IPS-NIHi7 (cell line): Measurements from ENCODE around the gene LDHD.
"Not testable (repeated sequence)": the region's sequence is repeated elsewhere in the genome, so short reads cannot be mapped to it uniquely, and the experiment has no call there.

Source experiments
- DNase-seq: peaks from one replicate; pipeline ENCODE4 v3.0.0; 2012; ENCODE audit warnings: mixed read lengths; ENCODE audit errors: extremely low spot score

LDHD gene

DNA sequence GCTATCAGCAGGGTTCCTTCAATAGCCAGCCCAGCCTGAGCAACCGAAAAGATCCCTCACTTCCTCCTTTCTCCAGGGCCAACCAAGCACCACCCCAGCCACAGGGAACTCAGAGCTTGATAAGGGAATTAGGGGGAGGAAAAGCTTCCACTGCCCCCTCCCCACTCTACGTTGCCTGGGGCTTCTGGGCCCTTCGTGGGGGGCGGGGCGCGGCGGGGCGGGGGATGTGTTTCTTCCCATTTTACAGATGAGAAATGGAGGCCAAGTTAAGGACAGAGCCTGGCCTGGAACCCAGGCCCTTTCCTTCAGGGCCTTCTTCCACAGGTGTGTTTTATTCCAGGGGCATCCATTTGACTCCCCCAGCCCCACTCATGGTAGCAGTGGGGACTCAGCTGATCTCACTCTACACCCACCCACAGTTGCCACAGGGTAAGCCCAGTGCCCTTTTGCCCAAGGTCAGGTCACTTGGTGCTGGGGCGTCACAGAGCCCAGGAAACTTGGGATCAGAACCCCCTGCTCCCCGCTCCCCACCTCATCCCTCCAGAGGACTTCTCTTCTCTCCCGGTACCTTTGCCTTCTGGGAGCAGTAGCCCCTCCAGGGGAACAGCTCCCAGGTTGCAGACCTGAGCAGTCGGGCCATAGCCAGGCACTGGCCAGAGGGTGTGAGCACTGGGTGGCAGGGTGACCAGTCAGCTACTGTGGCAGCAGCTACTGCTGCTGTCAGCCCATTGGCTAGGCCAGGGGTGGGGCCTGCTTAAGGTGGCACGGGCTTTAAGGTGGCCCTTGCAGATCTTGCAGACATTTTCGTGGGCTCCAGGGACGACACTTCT is at the start of gene LDHD:
Gene LDHD, minus strand, starts transcription at position 700 of the 830 bp plus-strand sequence. Its CDS starts 60 bp downstream, at position 640.
- DNase-seq = peak; percentile 82

DNA sequence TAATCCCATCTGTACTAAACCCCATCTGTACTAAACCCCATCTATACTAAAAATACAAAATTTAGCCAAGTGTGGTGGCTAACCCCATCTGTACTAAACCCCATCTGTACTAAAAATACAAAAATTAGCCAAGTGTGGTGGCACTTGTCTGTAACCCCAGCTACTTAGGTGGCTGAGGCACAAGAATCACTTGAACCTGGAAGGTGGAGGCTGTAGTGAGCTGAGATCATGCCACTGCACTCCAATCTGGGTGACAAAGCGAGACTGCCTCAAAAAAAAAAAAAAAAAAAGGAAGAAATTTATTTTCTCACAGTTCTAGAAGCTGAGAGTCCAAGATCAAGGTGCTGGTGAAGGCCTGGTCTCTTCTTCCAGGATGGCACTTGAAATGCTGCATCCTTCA is 43.8 kb upstream of the LDHD start:
- no peak for DNase-seq

DNA sequence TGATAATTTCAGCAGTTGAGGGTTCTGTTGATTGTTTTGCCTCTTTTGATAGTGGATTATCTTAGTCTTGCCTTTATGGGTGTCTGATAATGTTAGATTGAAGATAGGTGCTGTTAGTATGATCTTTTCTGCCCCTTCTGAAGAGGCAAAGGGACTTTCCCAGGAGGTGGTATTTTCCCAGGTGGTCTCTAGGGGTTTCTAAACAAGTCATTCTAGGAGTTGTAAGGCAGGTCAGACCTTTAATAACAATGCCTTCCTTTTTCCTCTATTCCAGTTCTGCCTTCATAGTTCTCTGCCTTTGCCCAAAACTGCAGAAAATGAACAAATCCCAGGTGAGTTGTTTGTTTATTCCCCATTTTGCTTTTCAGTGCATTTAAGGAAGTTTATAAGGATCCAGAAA is 36.1 kb upstream of the LDHD start:
- no peak for DNase-seq

DNA sequence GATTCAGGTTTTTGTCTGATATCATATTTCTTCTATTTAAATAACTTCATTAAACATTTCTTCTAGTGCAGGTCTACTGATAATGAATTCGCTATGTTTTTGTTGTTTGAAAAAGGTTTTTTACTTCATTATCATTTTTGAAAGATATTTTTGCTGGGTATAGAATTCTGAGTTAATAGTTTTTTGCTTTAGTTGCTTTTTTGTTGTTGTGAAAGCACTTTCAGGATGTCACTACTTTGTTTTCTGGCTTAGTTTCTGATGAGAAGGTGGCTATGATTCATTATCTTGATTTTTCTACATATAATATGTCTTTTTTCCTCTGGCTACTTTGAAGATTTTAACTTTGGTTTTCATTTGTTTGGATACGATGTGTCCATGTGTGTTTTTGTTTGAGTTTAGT is 35.2 kb upstream of the LDHD start:
- no peak for DNase-seq

DNA sequence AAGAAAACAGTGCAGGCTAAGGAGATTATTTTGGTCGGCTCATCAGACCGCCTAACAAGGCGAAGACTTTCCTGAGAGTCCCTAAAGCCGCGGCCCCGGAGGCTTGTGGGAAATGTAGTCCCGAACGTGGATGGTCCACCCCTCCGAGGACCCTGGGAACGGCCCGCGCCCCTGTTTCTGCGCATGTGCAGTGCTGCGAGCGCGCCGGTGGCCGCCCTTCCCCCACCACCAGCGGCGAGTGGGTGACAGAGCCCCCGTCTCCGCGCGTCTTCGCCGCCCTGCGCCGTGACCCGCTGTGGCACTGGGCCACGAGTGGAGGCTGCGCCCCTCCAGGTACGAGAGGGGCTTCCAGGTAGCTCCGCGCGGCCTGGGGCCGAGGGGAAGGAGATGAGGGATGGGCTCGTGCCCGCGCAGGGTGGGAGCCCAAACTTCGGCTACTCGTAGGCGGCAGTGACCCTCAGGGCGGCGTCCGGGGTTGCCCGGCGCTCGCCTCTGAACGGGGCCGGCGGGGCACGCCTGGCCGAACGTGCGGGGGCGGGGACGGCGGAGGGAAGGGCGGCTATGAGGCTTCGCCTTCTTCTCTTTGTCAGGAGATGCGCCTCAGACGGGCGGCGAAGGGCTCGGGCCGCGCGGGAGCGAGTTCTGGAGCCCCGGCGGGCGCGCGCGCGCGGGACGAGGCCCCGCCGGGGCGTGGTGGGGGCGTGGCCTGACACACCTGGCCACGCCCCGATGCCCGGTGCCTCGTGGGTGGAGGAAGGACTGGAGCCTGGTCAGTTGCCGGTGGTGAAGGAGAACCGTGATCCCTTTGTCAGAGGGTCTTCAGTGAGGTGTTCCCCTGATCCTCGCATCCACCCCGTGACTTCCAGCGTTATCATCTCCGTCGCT is 32.0 kb upstream of the LDHD start, which contains the start of gene ZFP1:
Gene ZFP1, plus strand, starts transcription at position 214 of the 885 bp plus-strand sequence. CDS start 4,428 bp downstream, outside the sequence.
- DNase-seq = peak; percentile 97

DNA sequence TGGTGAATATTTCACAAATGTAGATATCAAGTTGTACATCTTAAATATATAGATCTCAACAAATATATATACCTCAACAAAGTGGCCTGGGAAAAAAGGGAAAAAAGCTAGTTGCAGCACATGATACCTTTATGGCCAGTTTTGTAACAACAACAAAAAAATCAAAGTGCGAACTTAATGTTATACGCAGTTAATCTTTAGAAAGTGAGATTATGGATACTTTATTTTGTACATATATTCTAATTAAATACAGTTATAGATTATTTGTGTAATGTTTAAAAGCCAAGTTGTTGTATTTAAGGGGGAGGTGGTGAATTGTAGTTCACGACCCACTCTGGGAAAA is 31.4 kb upstream of the LDHD start:
- no peak for DNase-seq

DNA sequence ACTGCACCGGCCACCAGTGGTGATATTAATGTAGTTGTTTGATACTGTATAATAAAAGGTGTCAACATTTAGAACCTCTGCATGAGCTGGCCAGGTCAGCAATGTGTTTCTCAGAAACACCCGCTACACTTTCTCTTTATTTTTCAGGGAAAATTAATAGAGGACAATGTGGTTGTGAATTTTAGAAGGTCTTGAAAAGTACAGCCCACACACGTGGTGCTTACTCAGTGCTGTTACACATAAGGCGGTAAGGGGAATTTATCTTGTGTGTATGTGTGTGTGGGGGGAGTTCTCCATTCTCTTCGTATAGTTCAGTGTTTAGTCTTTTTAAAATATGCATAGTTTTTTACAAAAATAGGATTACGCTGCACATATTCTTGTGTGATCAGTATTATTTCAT is 27.4 kb upstream of the LDHD start:
- no peak for DNase-seq

DNA sequence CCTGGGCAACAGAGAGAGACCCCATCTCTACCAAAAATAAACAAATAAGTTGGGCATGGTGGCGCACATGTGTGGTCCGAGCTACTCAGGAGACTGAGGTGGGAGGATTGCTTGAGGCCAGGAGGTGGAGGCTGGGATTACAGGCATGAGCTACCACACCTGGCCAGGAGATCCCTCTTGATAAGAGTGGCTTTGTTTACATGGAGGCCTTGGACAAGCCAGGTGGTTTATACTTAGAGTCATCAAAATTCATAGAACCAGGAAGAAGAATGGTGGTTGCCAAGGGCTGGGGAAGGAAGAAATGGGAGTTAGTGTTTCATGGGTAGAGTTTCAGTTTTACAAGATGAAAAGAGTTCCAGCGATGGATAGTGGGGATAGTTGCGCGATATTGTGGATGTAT is 22.9 kb upstream of the LDHD start:
- no peak for DNase-seq

DNA sequence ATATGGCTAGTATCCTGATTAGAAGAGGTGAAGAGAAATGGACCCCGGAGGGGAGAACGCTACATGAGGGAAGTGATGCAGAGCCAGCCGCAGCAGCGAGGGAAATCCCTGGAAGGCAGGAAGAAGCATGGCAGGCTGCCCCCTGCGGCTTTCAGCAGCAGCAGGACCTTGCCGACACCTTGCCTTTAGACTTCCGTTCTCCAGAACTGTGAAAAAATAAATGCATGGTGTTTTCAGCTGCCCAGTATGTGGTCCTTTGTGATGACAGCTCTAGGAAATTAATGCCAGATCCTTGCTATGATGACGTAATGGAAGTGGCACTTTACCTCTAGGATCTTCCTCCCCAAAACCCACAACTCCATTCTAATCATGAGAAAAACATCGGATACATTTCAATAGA is 22.1 kb upstream of the LDHD start:
- DNase-seq = peak; percentile 51

DNA sequence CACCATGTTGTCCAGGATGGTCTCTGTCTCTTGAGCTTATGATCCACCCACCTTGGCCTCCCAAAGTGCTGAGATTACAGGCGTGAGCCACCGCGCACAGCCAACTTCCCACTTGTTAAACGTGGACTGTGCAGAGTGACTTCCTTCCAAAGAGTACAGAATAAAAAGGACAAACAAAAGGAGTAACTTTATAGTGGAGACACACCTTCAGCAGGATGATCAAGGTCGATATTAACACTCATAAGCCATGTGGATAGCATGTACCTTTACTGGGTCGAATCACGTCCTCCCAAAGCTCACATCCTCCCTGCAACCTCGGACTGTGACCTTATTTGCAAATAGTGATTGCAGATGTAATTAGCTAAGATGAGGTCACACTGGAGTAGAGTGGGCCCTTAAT is 21.7 kb upstream of the LDHD start:
- no peak for DNase-seq

DNA sequence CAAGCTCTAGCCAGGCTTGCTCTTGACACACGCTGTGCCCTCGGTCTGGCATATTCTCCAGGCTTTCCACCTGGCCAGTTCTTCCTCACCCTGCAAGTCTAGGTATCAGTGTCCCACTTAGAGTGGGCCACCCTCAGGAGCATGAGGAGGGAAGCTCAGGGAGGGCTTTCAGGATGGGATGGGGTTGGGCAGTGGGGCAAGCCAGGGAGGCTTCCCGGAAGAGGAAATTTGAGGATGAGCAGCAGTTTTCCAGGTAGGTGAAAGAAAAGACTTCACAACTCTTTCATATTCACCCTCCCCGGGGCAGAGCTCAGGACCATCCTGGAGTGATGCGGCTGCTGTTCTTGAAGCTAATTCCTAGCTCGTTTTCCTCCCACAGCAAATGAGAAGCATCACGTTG is 14.5 kb upstream of the LDHD start:
- DNase-seq = peak; percentile 9

DNA sequence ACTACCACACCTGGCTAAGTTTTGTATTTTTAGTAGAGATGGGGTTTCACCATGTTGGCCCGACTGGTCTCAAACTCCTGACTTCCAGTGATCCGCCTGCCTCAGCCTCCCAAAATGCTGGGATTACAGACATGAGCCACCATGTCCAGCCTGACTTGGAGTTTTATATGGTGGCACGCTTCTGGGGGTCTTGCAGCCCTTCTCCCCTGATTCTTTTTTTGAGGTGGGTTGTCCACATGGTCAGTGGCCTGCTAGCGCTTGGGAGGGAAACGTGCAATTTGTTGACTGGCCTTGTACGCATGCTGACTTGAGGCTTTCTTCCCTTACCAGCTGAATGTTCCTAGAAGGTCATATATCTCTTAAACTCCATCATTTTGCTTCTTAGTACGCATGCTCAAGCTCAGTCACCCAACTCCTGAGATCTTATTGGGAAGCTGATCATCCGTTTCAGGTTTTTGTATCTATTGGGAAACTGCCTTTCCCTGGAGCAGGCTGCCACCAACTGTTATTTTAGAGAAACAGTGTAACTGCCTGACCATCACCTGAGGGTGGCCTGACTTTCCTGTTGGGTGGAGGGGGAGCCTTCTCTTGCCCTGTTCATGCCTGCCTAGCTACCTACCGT is 13.7 kb upstream of the LDHD start:
- DNase-seq = peak; percentile 14

DNA sequence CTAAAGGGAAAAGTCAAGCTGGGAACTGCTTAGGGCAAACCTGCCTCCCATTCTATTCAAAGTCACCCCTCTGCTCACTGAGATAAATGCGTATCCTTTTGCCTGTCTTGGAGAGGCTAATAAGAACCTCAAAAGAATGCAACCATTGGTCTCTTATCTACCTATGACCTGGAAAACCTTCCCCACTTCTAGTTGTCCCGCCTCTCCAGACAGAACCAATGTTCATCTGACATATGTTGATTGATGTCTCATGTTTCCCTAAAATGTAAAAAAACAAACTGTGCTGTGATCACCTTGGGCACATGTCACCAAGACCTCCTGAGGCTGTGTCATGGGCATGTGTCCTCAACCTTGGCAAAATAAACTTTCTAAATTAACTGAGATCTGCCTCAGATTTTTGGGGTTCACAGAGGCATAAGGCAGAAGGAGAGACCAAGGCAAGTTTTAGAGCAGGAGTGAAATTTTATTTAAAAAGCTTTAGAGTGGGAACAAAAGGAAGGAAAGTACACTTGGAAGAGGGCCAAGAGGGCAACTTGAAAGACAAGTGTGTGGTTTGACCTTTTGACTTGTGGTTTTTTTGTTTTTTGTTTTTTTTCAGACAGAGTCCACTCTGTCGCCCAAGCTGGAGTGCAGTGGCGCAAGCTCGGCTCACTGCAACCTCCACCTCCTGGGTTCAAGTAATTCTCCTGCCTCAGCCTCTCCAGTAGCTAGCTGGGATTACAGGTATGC is 13.0 kb upstream of the LDHD start:
- not testable (repeated sequence) for DNase-seq

DNA sequence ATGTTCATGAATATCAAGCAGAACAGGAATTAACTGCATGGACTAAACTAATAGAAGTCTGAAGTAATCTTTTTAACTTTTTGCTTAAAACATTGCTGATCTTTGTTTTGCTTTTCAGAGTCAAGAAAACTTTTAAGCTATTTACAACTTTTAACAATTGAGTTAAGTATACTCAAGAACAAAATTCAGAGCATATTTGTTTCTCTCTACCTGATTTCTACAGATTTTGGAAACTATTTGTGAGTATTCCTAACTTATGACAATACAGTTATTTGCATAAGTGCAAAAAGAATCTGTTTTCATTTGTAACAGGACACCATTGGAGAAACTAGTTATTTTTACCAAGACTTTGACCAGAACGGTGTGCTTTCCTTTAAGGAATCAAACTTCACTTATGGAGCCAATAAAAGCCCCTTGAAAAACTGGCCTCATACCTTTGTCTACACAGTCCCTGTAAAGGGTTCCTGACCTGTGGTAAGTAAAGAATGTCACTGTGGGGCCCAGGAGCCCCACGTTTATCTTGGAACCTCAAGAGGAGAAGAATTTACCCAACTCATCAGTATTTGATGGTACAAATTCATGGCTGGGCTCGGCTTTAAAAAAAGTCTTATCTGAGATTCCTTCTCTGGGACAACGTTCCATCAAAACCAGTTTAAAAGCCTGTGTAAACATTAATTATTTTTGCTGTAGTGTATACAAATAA is 11.3 kb upstream of the LDHD start:
- DNase-seq = no peak

DNA sequence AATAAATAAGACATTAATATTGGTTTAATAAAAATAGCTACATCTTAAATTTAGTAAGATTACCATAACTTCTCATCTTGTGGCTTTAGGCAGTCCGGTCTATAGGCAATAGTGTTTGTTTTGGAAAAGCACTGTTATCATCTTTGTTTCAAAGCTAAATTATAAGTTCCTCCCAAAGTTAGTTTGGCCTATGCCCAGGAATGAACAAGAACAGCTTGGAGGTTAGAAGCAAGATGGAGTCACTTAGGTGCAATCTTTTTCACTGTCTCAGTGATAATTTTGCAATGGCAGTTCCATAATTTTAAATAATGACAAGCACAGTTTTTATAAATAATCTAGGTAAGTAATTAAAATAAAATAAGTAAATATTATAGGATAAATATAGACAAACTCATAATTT is 6.0 kb upstream of the LDHD start:
- no peak for DNase-seq

DNA sequence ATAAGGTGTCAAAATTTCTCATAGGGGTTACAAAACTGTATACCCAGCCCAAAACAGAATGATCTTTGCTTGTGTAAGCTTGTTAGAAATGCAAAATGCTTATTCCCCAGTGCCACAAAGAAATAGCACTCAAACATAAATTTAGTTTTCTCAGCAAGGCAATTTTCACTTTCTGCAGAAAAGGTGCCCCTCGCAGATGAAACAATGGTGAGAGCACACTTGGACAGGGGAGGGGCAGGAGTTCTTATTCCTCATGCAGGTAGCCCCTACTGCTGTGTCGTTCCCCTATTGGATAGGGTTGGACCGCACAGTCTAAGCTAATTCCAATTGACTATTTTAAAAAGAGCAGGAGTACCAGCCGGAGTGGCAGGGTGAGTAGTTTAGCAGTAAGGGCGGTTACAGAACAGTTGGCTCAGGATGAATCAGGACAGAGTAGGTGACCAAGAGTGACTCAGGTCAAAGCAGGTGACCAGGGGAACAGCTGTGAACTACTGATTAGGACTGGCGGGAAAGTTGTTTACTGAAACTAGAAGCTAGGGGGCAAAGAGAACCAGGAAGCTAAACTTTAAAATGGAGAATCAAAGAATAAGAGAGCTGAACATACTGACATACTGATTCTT is 5.5 kb upstream of the LDHD start:
- no peak for DNase-seq

DNA sequence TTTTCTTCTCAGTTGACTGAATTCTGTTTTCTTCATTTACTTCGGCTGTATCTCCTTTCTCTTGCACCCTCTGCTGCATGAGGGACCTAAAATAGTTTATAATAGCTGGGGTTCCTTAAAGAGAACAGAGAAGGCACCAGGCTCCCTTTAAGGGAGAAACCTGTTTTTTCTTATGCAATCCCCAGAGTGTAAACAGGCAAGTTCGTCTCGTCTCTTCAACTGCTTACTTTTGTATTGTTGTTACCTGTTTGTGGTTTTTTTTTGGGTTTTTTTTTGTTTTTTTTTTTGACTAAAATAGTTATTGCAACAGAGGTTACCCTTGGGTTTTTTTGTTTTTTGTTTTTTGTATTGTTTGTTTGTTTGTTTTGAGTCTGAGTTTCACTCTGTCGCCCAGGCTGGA is 3.7 kb upstream of the LDHD start:
- no peak for DNase-seq

DNA sequence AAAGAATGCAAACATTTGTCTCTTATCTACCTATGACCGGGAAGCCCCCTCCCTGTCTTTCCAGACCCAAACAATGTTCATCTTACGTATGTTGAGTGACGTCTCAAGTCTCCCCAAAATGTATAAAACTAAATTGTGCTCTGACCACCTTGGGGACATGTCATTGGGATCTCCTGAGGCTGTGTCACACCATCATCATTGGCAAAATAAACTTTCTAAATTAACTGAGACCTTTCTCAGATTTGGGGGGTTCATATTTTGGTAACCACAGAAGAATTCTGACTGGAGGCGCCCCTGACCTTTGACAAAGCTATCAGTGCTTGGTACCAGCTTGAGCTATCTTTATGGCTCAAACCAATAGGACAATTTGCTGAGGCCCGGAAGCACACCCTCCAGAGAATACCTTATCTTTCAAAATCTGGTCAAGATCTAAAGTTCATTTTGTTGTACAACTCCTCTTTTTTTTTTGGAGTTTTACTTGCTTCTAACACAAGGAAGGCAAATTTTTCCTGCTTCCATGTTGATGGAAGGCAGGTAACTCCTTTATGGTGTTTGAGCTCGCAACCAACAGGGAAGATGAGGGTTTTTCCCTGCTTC is 2.5 kb upstream of the LDHD start:
- DNase-seq = no peak

DNA sequence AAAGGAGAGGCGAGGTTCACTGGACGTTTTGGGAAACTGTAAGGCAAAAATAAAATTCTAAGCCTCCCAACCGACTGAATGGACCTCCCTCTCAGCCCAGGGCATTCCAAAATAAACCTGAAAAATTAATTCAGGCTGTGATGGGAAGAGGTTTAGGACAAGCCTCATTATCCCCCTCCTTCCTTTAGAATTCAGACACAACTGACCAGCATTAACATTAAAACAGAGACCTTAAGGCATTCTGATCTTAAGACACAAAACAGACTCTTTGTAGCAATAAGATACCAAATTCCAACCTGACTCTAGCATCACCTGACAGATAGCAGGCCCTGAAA is 298 bp upstream of the LDHD start:
- no peak for DNase-seq
